Choroid plexus epithelial cell (primary cell): ENCODE data around the gene GPX2.

Experiments used
- DNase-seq: peaks from one replicate; pipeline ENCODE4 v3.0.0-alpha.2; 2010; ENCODE audit warnings: low read depth
- H3K4me3 ChIP-seq: 2 replicates; pipeline ENCODE4 v1.5.1; 2011; ENCODE audit warnings: low read depth, mild to moderate bottlenecking, control low read depth, low read length, moderate library complexity
- CTCF ChIP-seq: conservative IDR thresholded peaks from 2 replicates; pipeline ENCODE4 v1.5.1; 2011; ENCODE audit warnings: low read depth, mild to moderate bottlenecking, control low read depth, inconsistent platforms, low read length, moderate library complexity

Gene GPX2

GRCh38 chr14:64947710-64948611 is 5.4 kb upstream of the GPX2 start:
- no peak for DNase-seq
- H3K4me3 ChIP-seq = no peak overlapping the region
- TF ChIP-seq CTCF = no peak

- no peak for TF ChIP-seq CTCF
- no peak overlapping the region for H3K4me3 ChIP-seq
- no peak for DNase-seq
These were observed 3.9 kb upstream of the GPX2 start for GRCh38 chr14:64946310-64947045.

GRCh38 chr14:64945431-64946178 is 3.1 kb upstream of the GPX2 start:
- TF ChIP-seq CTCF = no peak
- H3K4me3 ChIP-seq = no peak overlapping the region
- no peak for DNase-seq

GRCh38 chr14:64944861-64945260 is 2.3 kb upstream of the GPX2 start:
- no peak for DNase-seq
- no peak overlapping the region for H3K4me3 ChIP-seq
- TF ChIP-seq CTCF = no peak

GRCh38 chr14:64944041-64944440 is 1.5 kb upstream of the GPX2 start:
- no peak for TF ChIP-seq CTCF
- H3K4me3 ChIP-seq = no peak overlapping the region
- no peak for DNase-seq

GRCh38 chr14:64943556-64943955 is 1.0 kb upstream of the GPX2 start:
- H3K4me3 ChIP-seq = no peak overlapping the region
- TF ChIP-seq CTCF = no peak
- DNase-seq = no peak
